AG09309 (cell line): ENCODE results near the gene COL7A1.

Experiments
- DNase-seq: peaks from one replicate; pipeline ENCODE4 v3.0.0-alpha.2; 2010; ENCODE audit warnings: low read depth
- H3K4me3 ChIP-seq: 2 replicates; pipeline ENCODE4 v1.5.1; 2011; ENCODE audit warnings: mild to moderate bottlenecking, low read depth, low read length, moderate library complexity; ENCODE audit not compliant: control insufficient read depth
- CTCF ChIP-seq: IDR thresholded peaks from 2 replicates; pipeline ENCODE4 v1.5.1; 2011; ENCODE audit warnings: mild to moderate bottlenecking, low read depth, low read length, inconsistent platforms; ENCODE audit not compliant: insufficient read depth, control insufficient read depth; ENCODE audit errors: missing control alignments

The COL7A1 gene

GRCh38 chr3:48630407-48630806 lies 35.3 kb upstream of the COL7A1 start:
- no peak overlapping the region for H3K4me3 ChIP-seq
- TF ChIP-seq CTCF, result no peak
- DNase-seq, result no peak

- no peak for TF ChIP-seq CTCF
- DNase-seq, result no peak
- H3K4me3 ChIP-seq, result no peak overlapping the region
Measured at GRCh38 chr3:48629894-48630293, 34.8 kb upstream of the COL7A1 start.

DNA sequence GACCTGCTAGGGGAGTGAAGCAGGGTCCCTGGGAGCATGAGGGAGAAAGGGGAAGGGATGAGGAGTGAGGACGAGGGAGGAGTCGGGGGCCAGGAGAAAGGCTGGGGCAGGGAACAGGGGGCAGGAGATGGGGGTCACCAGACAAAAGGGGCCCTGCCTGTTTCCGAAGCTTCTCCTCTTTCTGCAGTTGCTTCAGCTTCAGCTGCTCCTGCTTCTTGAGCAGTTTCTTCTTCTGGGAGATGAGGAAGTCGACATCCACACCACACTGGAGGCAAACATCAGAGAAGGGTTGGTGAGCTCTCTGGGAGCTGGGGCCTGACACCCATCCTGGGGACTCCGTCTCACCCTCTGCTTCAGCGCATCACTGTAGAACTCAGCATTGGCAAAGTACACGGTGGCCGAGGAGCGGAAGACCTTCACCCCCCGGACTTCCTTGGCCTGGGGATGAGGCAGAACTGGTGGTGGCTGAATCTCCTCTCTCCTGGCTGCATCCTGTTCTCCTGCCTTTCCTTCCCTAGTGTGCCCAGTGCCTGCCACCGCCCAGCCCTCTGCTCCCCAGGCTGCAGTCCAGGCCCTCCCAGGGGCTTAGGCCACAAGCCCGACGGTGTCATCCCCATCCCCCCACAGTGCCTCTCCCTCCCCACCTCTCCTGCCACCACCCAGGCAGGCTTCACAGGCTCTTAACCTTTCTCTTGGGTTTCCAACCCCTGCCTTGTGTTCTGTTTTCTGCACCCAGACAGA lies 33.3 kb upstream of the COL7A1 start:
- H3K4me3 ChIP-seq, result no peak overlapping the region
- TF ChIP-seq CTCF, result no peak
- no peak for DNase-seq

DNA sequence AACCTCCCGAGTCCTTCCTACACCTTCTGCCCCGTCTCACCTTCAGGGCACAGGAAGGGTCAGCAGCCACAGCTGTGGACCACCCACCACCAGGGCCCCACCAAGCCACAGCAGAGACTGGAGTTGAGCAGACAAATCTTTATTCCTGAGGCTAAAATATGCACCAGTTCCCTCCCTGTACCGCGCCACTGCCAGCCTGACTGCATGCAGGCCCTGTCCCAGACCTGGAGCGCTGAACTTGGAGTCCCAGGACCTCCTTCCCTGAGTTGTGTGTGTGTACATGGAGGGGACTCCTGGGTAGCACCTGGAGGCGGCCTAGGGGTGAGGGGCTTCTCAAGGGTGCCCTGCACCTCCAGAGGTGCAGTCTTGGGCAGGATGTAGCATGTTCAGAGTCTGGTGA lies 30.5 kb upstream of the COL7A1 start:
- no peak for DNase-seq
- no peak overlapping the region for H3K4me3 ChIP-seq
- no peak for TF ChIP-seq CTCF

DNA sequence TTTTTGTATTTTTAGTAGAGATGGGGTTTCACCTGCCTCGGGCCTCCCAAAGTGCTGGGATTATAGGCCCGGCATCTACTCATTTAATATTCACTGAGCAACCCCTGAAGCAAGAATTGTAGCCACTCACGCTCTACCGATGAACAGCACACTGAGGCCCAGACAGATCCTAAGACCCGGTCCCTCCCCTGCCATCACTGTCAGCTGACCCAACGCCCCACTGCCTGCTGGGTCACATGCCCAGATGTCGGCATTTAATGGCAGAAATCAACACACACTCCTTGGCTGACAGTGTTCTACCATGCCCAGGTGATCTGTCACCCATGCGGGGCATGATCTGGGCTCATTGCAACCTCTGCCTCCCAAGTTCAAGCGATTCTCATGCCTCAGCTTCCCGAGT lies 29.6 kb upstream of the COL7A1 start:
- no peak for TF ChIP-seq CTCF

DNA sequence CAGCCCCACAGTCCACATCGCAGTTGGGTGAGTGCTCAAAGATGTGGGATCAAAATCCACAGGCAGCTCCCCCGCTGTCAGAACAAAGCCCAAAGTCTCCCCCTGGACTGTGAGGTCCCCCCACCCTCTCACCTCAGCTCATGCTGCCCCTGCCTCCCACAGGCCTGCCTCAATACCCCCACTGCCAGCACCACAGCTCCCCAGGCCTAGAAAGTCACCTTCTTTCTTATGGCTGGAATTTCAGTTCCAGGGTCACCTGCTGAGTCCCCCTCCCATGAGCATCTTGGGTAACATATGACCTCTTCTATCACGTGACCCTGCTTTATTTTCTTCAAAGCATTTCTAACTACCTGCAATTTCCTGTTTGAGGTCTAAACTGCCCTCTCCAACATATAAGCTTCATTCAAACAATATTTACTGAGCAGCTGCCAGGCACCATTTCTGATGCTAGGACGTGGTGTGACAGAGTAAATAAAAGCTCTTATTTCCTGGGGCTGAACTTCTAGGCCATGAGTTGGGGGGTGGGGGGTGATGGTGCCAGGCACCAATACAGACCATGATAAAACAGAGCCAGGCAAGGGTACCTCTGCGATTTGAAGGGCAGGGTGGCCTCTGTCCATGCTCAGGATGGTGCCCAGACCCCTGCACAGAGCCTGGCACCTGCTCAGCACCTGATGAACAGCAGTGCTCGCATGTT lies 28.9 kb upstream of the COL7A1 start:
- TF ChIP-seq CTCF, result no peak
- H3K4me3 ChIP-seq, result no peak overlapping the region
- DNase-seq, result no peak

More for the DNA sequence above, 29.6 kb upstream of the COL7A1 start:
- no peak for DNase-seq
- H3K4me3 ChIP-seq, result no peak overlapping the region
